K562 (cell line): ENCODE measurements around the gene TMEM135. TPM values are rescaled to one million over a fixed set of nuclear protein-coding genes. Genes with fewer than 3 reads are reported as not detected.

Experiments
- ATAC-seq: fragments of 200-7000 bp; cut with Tn5 transposase; 3 replicates; pipeline ENCODE4 v1.9.1; 2020; ENCODE audit warnings: moderate library complexity
- BruUV-seq: library from RNA; stranded (reverse); fragments of 400-500 nt; replicated peaks from 2 replicates; lab custom pipeline; 2021; lab: Mats Ljungman, UMichigan
- CTCF ChIA-PET: fragments of 300-600 bp; formaldehyde crosslinking; extraction: SDS; loops from one replicate; lab custom pipeline; 2021; ENCODE audit warnings: low intra/inter-chr PET ratio; lab: Yijun Ruan, JAX
- POLR2A ChIA-PET: fragments of 300-600, 350-650 bp; sonication (Branson Sonifier 250); formaldehyde crosslinking; extraction: SDS; loops from one replicate; lab custom pipeline; 2021; ENCODE audit warnings: antibody characterized with exemption, inconsistent platforms; lab: Yijun Ruan, JAX
- DNase-seq, 4 experiments: peaks; one replicate each; pipeline versions ENCODE4 v3.0.0 to v3.0.0-alpha.2; 2011 to 2018; ENCODE audit warnings: low spot score in 3 of 4, mixed read lengths in 3 of 4; ENCODE audit errors: extremely low read depth in 1 of 4
- FAIRE-seq: peaks from 2 replicates; lab custom pipeline; 2011; peaks lifted over from hg19 to GRCh38; lab: Jason Lieb, UNC
- H2AFZ ChIP-seq: 2 replicates; pipeline ENCODE4 v1.6.0; 2011; ENCODE audit warnings: low read depth, low read length, control low read depth, inconsistent platforms
- H3K27ac ChIP-seq: fragments of 200-600 bp; 3 replicates; pipeline ENCODE4 v1.8.0; 2011; ENCODE audit warnings: low read depth, mild to moderate bottlenecking, control low read depth, inconsistent platforms, low read length, moderate library complexity, mixed read lengths; ENCODE audit errors: extremely low read depth
- H3K27me3 ChIP-seq, 2 experiments: fragments of 300-600 bp in 1 of 2; 2 replicates in 1 of 2; 3 replicates in 1 of 2; pipeline versions ENCODE4 v1.6.0 to v1.8.0; 2011; ENCODE audit warnings: inconsistent platforms in 2 of 2, low read length in 2 of 2, mild to moderate bottlenecking in 1 of 2, mixed read lengths in 1 of 2, moderate library complexity in 1 of 2; ENCODE audit not compliant: control insufficient read depth in 2 of 2, insufficient read depth in 2 of 2
- H3K36me3 ChIP-seq: fragments of 300-600 bp; 3 replicates; pipeline ENCODE4 v1.8.0; 2011; ENCODE audit warnings: mild to moderate bottlenecking, low read length, inconsistent platforms; ENCODE audit not compliant: control insufficient read depth, insufficient read depth
- H3K4me1 ChIP-seq, 2 experiments: fragments of 200-600 bp in 1 of 2; replicated peaks in 1 of 2; 2 replicates in 1 of 2; 3 replicates in 1 of 2; pipeline versions ENCODE4 v1.5.1 to v1.8.0; 2011; ENCODE audit warnings: inconsistent platforms in 2 of 2, low read length in 2 of 2, mild to moderate bottlenecking in 1 of 2, mixed read lengths in 1 of 2, moderate library complexity in 1 of 2; ENCODE audit not compliant: control insufficient read depth in 2 of 2, insufficient read depth in 2 of 2
- H3K4me2 ChIP-seq: 2 replicates; pipeline ENCODE4 v1.6.1; 2011; ENCODE audit warnings: low read length, control low read depth, inconsistent platforms, mixed read lengths; ENCODE audit not compliant: insufficient read depth
- H3K4me3 ChIP-seq: fragments of 200-600 bp; sonication (generic), shearing (Covaris generic); 2 replicates; pipeline ENCODE4 v1.5.1; 2016; ENCODE audit warnings: control low read depth, inconsistent platforms
- H3K79me2 ChIP-seq: fragments of 200-600 bp; 3 replicates; pipeline ENCODE4 v1.8.0; 2011; ENCODE audit warnings: low read length, inconsistent platforms; ENCODE audit not compliant: control insufficient read depth, insufficient read depth
- H3K9ac ChIP-seq, 2 experiments: 2 replicates each; pipeline versions ENCODE4 v1.6.0 to v1.6.1; 2011; ENCODE audit warnings: low read depth in 2 of 2, low read length in 2 of 2, control low read depth in 1 of 2, inconsistent platforms in 1 of 2, mild to moderate bottlenecking in 1 of 2, mixed read lengths in 1 of 2; ENCODE audit not compliant: insufficient read depth in 1 of 2
- H3K9me1 ChIP-seq: one replicate; pipeline ENCODE4 v1.6.0; 2011; ENCODE audit warnings: inconsistent platforms, mild to moderate bottlenecking, low read length, moderate library complexity; ENCODE audit not compliant: control insufficient read depth, insufficient read depth
- H3K9me3 ChIP-seq: replicated peaks from 2 replicates; pipeline ENCODE4 v1.5.1; 2011; ENCODE audit warnings: low read depth, low read length, inconsistent platforms; ENCODE audit not compliant: control insufficient read depth, insufficient read depth
- H4K20me1 ChIP-seq: replicated peaks from 2 replicates; pipeline ENCODE4 v1.6.1; 2011; ENCODE audit warnings: low read length, inconsistent platforms, mixed read lengths; ENCODE audit not compliant: control insufficient read depth, insufficient read depth
- ADNP ChIP-seq: fragments of 200-800 bp; sonication (Bioruptor generic); IDR thresholded peaks from 2 replicates; pipeline ENCODE4 v1.6.1; 2016; ENCODE audit warnings: missing genetic modification characterization, missing compliant biosample characterization
- BCOR ChIP-seq: fragments of 450-650 bp; IDR thresholded peaks from 2 replicates; pipeline ENCODE4 v1.6.1; 2016
- BRD9 ChIP-seq: fragments of 450-650 bp; IDR thresholded peaks from 2 replicates; pipeline ENCODE4 v1.6.1; 2018; ENCODE audit warnings: low read depth; ENCODE audit not compliant: partially characterized antibody
- CBX8 ChIP-seq: fragments of 200-600 bp; sonication (generic); IDR thresholded peaks from 2 replicates; pipeline ENCODE4 v1.6.1; 2012; ENCODE audit warnings: borderline replicate concordance, mixed run types, low read depth, mild to moderate bottlenecking, moderate library complexity, mixed read lengths, low read length, control low read depth, inconsistent platforms; ENCODE audit not compliant: poor library complexity, severe bottlenecking; ENCODE audit errors: extremely low read depth
- CEBPB ChIP-seq: fragments of 450-650 bp; IDR thresholded peaks from 2 replicates; pipeline ENCODE4 v1.6.1; 2016; ENCODE audit warnings: missing genetic modification characterization, missing compliant biosample characterization
- CEBPG ChIP-seq, 3 experiments: fragments of 200-800 bp in 1 of 3; sonication (Bioruptor generic) in 1 of 3; sonication (generic) in 1 of 3; formaldehyde crosslinking in 1 of 3; IDR thresholded peaks in 2 of 3; conservative IDR thresholded peaks in 1 of 3; 2 replicates each; pipeline versions ENCODE4 v1.6.1 to v1.8.0; 2016 to 2022; ENCODE audit warnings: missing compliant biosample characterization in 2 of 3, missing genetic modification characterization in 2 of 3, mild to moderate bottlenecking in 1 of 3, missing genetic modification reagents in 1 of 3
- ELF1 ChIP-seq: fragments of 200-800 bp; sonication (Bioruptor generic); IDR thresholded peaks from 2 replicates; pipeline ENCODE4 v1.6.1; 2016; ENCODE audit warnings: missing genetic modification characterization, missing compliant biosample characterization
- KDM1A ChIP-seq, 2 experiments: fragments of 450-650 bp; IDR thresholded peaks; 2 replicates each; pipeline ENCODE4 v1.6.1; 2016; ENCODE audit warnings: mild to moderate bottlenecking in 2 of 2
- MNT ChIP-seq, 2 experiments: fragments of 450-650 bp; conservative IDR thresholded peaks; 2 replicates each; pipeline ENCODE4 v1.6.1; 2017; ENCODE audit warnings: mild to moderate bottlenecking in 2 of 2, moderate library complexity in 2 of 2
- RBM25 ChIP-seq: fragments of 200-400 bp; formaldehyde crosslinking; IDR thresholded peaks from 2 replicates; pipeline ENCODE4 v1.6.1; 2018; ENCODE audit warnings: low read length, low read depth, moderate library complexity; ENCODE audit not compliant: severe bottlenecking
- RCOR1 ChIP-seq, 2 experiments: IDR thresholded peaks; 2 replicates each; pipeline ENCODE4 v1.6.1; 2012; ENCODE audit warnings: low read depth in 2 of 2, low read length in 2 of 2, borderline replicate concordance in 1 of 2, improper control_type of control experiment in 1 of 2
- TAF15 ChIP-seq: fragments of 200-400 bp; formaldehyde crosslinking; IDR thresholded peaks from 2 replicates; pipeline ENCODE4 v1.6.1; 2017; ENCODE audit warnings: mild to moderate bottlenecking, low read depth, low read length, moderate library complexity
- TCF7 ChIP-seq: sonication (generic); IDR thresholded peaks from 2 replicates; pipeline ENCODE4 v1.6.1; 2016; ENCODE audit warnings: antibody characterized with exemption, borderline replicate concordance
- THAP12 ChIP-seq: fragments of 250-450 bp; sonication (Bioruptor Pico); IDR thresholded peaks from 2 replicates; pipeline ENCODE4 v1.9.0; 2021; ENCODE audit warnings: mild to moderate bottlenecking, inconsistent platforms
- ZBTB43 ChIP-seq: sonication (generic); formaldehyde crosslinking; IDR thresholded peaks from 2 replicates; pipeline ENCODE4 v1.8.0; 2023; ENCODE audit warnings: mild to moderate bottlenecking, missing genetic modification reagents
- ZKSCAN8 ChIP-seq: fragments of 200-800 bp; sonication (Bioruptor generic); IDR thresholded peaks from 2 replicates; pipeline ENCODE4 v1.6.1; 2016; ENCODE audit warnings: missing genetic modification characterization, missing compliant biosample characterization
- ZNF217 ChIP-seq: sonication (generic); formaldehyde crosslinking; IDR thresholded peaks from 2 replicates; pipeline ENCODE4 v1.8.0; 2022; ENCODE audit warnings: mild to moderate bottlenecking, missing genetic modification reagents
- ZSCAN29 ChIP-seq: fragments of 450-650 bp; IDR thresholded peaks from 2 replicates; pipeline ENCODE4 v1.6.1; 2017
- whole genome bisulfite sequencing: fragments of 100-300 bp; shearing (Covaris generic); methylation state at CpG from one replicate; pipeline ENCODE4 v1.1.6; 2016; ENCODE audit warnings: low coverage, mixed read lengths; ENCODE audit not compliant: insufficient coverage; ENCODE audit errors: missing lambda C conversion rate; 5-methylcytosine and 5-hydroxymethylcytosine counted together
- in situ Hi-C: fragments of 300-500 bp; cut with MboI; formaldehyde crosslinking; loops from 4 replicates; pipeline ENCODE4 v1.15.0; 2018; ENCODE audit warnings: inconsistent platforms, mixed read lengths
- intact Hi-C: fragments of 100-400 bp; cut with micrococcal nuclease; formaldehyde crosslinking; loops from 2 replicates; pipeline ENCODE4 v1.14.2; 2022
- polyA plus RNA-seq, 8 experiments: library from polyadenylated mRNA; depleted of rRNA in 4 of 8; stranded (reverse) in 5 of 8; unstranded in 3 of 8; fragments of >200 nt; fragmentation: Nextera tagmentation in 2 of 8; fragmentation: Illumina TruSeq in 1 of 8; extraction: Ambion mirVana in 2 of 8; extraction: Trizol in 1 of 8; gene quantifications; 2 replicates each; pipeline versions ENCODE4 v1.2.1 to v1.2.3, GENCODE V29; 2011 to 2014; ENCODE audit warnings: inconsistent platforms in 1 of 8, missing spikeins in 1 of 8
- total RNA-seq, 7 experiments: library from RNA; depleted of rRNA in 6 of 7; stranded (reverse); fragments of >200 nt in 6 of 7; fragmentation: Illumina TruSeq in 2 of 7; extraction: Trizol in 2 of 7; gene quantifications; 2 replicates each; pipeline versions ENCODE4 v1.2.1 to v1.2.3, GENCODE V29; 2011 to 2021; ENCODE audit warnings: low replicate concordance in 1 of 7

TMEM135 gene
- total and polyA plus RNA-seq, 9 of the 15 experiments (the other 6 are each of a cell fraction or from before 2014, with no cell fraction given): 17.3 to 53.6 (median 24.9) TPM

- no peaks in the 10 kb centered on the region for H3K9me3 ChIP-seq
- in situ Hi-C loops: no loop called here
- TF ChIP-seq ELF1 (no peak), CEBPB (tag) (0 out of 2 replicates have a peak, but pooled peaks have one; percentile 30), ADNP (tag) (peak; percentile 76), ZBTB43 (no peak), MNT (conservative IDR thresholded peaks at IDR 0.05) (no peak), BCOR (peak; percentile 85), KDM1A (IDR thresholded peaks at IDR 0.05) (peak in 1 of 2 experiments; percentile 51; a peak in 1 of 4 replicates), BRD9 (no peak), ZSCAN29 (no peak), RBM25 (peak; percentile 88), TCF7 (no peak), RCOR1 (IDR thresholded peaks at IDR 0.05; ENCODE audit: borderline replicate concordance in 1 of 2, low read depth in 2 of 2, low read length in 2 of 2) (0 out of 4 replicates have a peak, but pooled peaks of 1 of the 2 experiments have one; percentile 27), THAP12 (CRISPR knock-in tag) (no peak), CEBPG (CRISPR knock-in tag; IDR thresholded peaks at IDR 0.05) (no peak), CEBPG (tag; conservative IDR thresholded peaks at IDR 0.05 in 1 of 2, IDR thresholded peaks at IDR 0.05 in 1 of 2) (0 out of 4 replicates have a peak, but pooled peaks of 1 of the 2 experiments have one; percentile 7), TAF15 (no peak), CBX8 (no peak), ZKSCAN8 (CRISPR knock-in tag) (no peak), ZNF217 (CRISPR knock-in tag) (no peak)
These were observed 31.7 kb upstream of the TMEM135 start for GRCh38 chr11:87006035-87006434.

More at GRCh38 chr11:87006035-87006434, 31.7 kb upstream of the TMEM135 start:
- FAIRE-seq: no peak
- no peak overlapping the region for H3K27ac ChIP-seq
- no peaks in the 10 kb centered on the region for H3K27me3 ChIP-seq
- 78% methylated on average over 4 of the region's 4 CpGs for WGBS
- peak overlapping the region in 1 of 2 experiments; percentile 54; a peak in 1 of 4 replicates for H3K9ac ChIP-seq
- no TSS peak for BruUV-seq
- no peaks in the 10 kb centered on the region for H4K20me1 ChIP-seq
- no peak overlapping the region for H3K4me3 ChIP-seq
- no peak overlapping the region for H3K4me2 ChIP-seq
- CTCF ChIA-PET: no interaction called here
- POLR2A ChIA-PET: interaction anchor here (0.7 to 1.5 kb wide), 4 partner anchors 12 to 929 kb away, joined by 3 to 4 read pairs (median 3); no protein-coding TSS in a partner anchor
- no peaks in the 10 kb centered on the region for H3K36me3 ChIP-seq
- no peaks in the 10 kb centered on the region for H3K9me1 ChIP-seq
- intact Hi-C loops: no loop called here
- peak overlapping the region; percentile 92 for H2AFZ ChIP-seq
- no peaks in the 10 kb centered on the region for H3K79me2 ChIP-seq
- H3K4me1 ChIP-seq: peaks cover 4 to 21% of the 10 kb centered on the region in 2 experiments; a peak in 3 of 5 replicates
- no peak for DNase-seq
- ATAC-seq: no peak
